WERI-Rb-1 (cell line): ENCODE data around the gene TLL2.
A peak's percentile ranks its signal among the peaks of the same experiment; 100 is the strongest.

Source experiments
- DNase-seq: peaks from one replicate; pipeline ENCODE4 v3.0.0-alpha.2; 2020
- H3K27ac ChIP-seq: fragments of 250-450 bp; sonication (Bioruptor Pico); 2 replicates; pipeline ENCODE4 v1.5.1; 2020; ENCODE audit warnings: mild to moderate bottlenecking, moderate library complexity
- H3K27me3 ChIP-seq: fragments of 250-450 bp; sonication (Bioruptor Pico); 2 replicates; pipeline ENCODE4 v1.5.1; 2021; ENCODE audit warnings: mild to moderate bottlenecking, low read depth, moderate library complexity; ENCODE audit not compliant: insufficient read depth, severe bottlenecking
- H3K36me3 ChIP-seq: fragments of 250-450 bp; sonication (Bioruptor Pico); 2 replicates; pipeline ENCODE4 v1.5.1; 2020; ENCODE audit warnings: mild to moderate bottlenecking, moderate library complexity
- H3K4me3 ChIP-seq: 2 replicates; pipeline ENCODE4 v1.5.1; 2011; ENCODE audit warnings: low read depth, mild to moderate bottlenecking, control low read depth, low read length
- H3K9me3 ChIP-seq: fragments of 250-450 bp; sonication (Bioruptor Pico); 2 replicates; pipeline ENCODE4 v1.5.1; 2021; ENCODE audit warnings: mild to moderate bottlenecking, moderate library complexity; ENCODE audit not compliant: severe bottlenecking
- TF ChIP-seq, protein P1 (sequence below): IDR thresholded peaks from 2 replicates; pipeline ENCODE4 v1.5.1; 2011; ENCODE audit warnings: low read depth, mild to moderate bottlenecking, control low read depth, inconsistent platforms, low read length

Gene TLL2

DNA sequence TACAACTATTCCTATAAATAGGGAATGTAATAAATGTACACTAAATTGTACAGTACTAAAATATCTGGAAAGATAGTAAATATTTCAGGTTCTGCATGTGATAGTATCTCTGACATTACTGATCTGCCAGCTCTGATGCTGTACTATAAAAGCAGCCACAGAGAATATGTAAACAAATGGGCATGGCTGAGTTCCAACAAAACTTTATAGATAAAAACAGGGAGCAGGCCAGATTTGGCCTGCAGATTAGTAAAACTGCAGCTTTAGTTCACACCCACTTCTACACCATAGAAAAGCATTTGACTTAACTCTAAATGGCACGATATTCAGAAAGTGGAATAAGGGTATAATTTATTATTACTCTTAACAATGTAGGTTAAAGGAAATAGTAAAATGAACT is 18.8 kb upstream of the TLL2 start:
- peaks cover 53% of the 10 kb centered on the region for H3K36me3 ChIP-seq
- DNase-seq = no peak
- TF ChIP-seq, protein P1, sequence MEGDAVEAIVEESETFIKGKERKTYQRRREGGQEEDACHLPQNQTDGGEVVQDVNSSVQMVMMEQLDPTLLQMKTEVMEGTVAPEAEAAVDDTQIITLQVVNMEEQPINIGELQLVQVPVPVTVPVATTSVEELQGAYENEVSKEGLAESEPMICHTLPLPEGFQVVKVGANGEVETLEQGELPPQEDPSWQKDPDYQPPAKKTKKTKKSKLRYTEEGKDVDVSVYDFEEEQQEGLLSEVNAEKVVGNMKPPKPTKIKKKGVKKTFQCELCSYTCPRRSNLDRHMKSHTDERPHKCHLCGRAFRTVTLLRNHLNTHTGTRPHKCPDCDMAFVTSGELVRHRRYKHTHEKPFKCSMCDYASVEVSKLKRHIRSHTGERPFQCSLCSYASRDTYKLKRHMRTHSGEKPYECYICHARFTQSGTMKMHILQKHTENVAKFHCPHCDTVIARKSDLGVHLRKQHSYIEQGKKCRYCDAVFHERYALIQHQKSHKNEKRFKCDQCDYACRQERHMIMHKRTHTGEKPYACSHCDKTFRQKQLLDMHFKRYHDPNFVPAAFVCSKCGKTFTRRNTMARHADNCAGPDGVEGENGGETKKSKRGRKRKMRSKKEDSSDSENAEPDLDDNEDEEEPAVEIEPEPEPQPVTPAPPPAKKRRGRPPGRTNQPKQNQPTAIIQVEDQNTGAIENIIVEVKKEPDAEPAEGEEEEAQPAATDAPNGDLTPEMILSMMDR = no peak

GRCh38 chr10:96529634-96530279 is 16.0 kb upstream of the TLL2 start:
- H3K36me3 ChIP-seq = peaks cover 75% of the 10 kb centered on the region
- H3K27ac ChIP-seq = no peak overlapping the region
- no peak for DNase-seq
- no peaks in the 10 kb centered on the region for H3K9me3 ChIP-seq
- TF ChIP-seq, protein P1 = no peak
- H3K4me3 ChIP-seq = no peak overlapping the region
- H3K27me3 ChIP-seq = no peaks in the 10 kb centered on the region

More for the DNA sequence above, 18.8 kb upstream of the TLL2 start:
- Histone ChIP-seq H3K27me3 (no peaks in the 10 kb centered on the region), H3K27ac (no peak overlapping the region), H3K4me3 (no peak overlapping the region), H3K9me3 (no peaks in the 10 kb centered on the region)

- Histone ChIP-seq H3K9me3 (no peaks in the 10 kb centered on the region), H3K27me3 (no peaks in the 10 kb centered on the region), H3K36me3 (peaks cover 56% of the 10 kb centered on the region), H3K4me3 (no peak overlapping the region), H3K27ac (no peak overlapping the region)
- TF ChIP-seq, protein P1 = no peak
- DNase-seq = no peak
These were observed 11.0 kb upstream of the TLL2 start for GRCh38 chr10:96524741-96525140.

- TF ChIP-seq, protein P1 = no peak
- Histone ChIP-seq H3K4me3 (no peak overlapping the region), H3K27ac (no peak overlapping the region), H3K27me3 (no peaks in the 10 kb centered on the region), H3K36me3 (peaks cover 14% of the 10 kb centered on the region), H3K9me3 (no peaks in the 10 kb centered on the region)
- no peak for DNase-seq
These were observed 3.6 kb upstream of the TLL2 start for GRCh38 chr10:96517284-96517683.

GRCh38 chr10:96516337-96516736 is 2.6 kb upstream of the TLL2 start:
- DNase-seq = no peak
- Histone ChIP-seq H3K27ac (no peak overlapping the region), H3K9me3 (no peaks in the 10 kb centered on the region), H3K36me3 (peaks cover 8% of the 10 kb centered on the region), H3K4me3 (no peak overlapping the region), H3K27me3 (no peaks in the 10 kb centered on the region)
- TF ChIP-seq, protein P1 = no peak

- no peaks in the 10 kb centered on the region for H3K36me3 ChIP-seq
- H3K4me3 ChIP-seq = peak overlapping the region; percentile 59
- H3K9me3 ChIP-seq = no peaks in the 10 kb centered on the region
- TF ChIP-seq, protein P1 = no peak
- no peaks in the 10 kb centered on the region for H3K27me3 ChIP-seq
- no peak overlapping the region for H3K27ac ChIP-seq
- no peak for DNase-seq
These were observed 425 bp downstream of the TLL2 start for GRCh38 chr10:96513305-96513697.
